Measurements from ENCODE around the gene SLC22A24. TPM values are rescaled to one million over a fixed set of nuclear protein-coding genes. Genes with fewer than 3 reads are reported as not detected.
"Not testable (repeated sequence)": the region's sequence is repeated elsewhere in the genome, so short reads cannot be mapped to it uniquely, and the experiment has no call there.

SLC22A24 gene
- total and polyA plus RNA-seq, 12 donors: not detected

- ATAC-seq (no peak), DNase-seq (no peak)
- Histone ChIP-seq H3K27ac (no peak overlapping the region), H3K9me3 (peaks cover 0 to 10% (median 0%) of the 10 kb centered on the region in 11 donors), H3K4me3 (no peak overlapping the region), H3K27me3 (peaks cover 0 to 16% (median 5%) of the 10 kb centered on the region in 7 donors), H3K4me1 (no peaks in the 10 kb centered on the region), H3K36me3 (no peaks in the 10 kb centered on the region)
- intact Hi-C loops (cut with DNase I): loop anchor here in 1 of 10 donors (10.0 kb wide), 1 partner anchor 82 kb away; no protein-coding TSS in a partner anchor
- 61 to 75% methylated on average over 7 of the region's 7 CpGs for WGBS, 2 donors
- no peak for TF ChIP-seq CTCF (IDR thresholded peaks at IDR 0.05)
These were observed 10.8 kb downstream of the SLC22A24 start for GRCh38 chr11:63132985-63133775.

DNA sequence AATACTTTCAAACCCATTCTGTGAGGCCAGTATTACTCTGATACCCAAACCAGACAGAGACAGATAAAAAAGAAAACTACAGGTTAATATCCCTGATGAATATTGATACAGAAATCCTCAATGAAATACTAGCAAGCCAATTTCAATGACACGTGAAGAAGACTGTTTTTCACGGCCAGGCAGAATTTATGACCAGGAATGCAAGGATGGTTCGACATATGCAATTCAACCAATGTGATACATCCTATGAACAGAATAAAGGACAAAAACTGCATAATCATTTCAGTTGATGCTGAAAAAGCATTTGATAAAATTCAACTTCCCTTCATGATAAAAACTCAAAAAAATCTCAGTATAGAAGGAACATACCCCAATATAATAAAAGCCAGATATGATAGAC, 44.5 kb downstream of the SLC22A24 start:
- WGBS, 2 donors: 54 to 64% methylated on average over 3 of the region's 3 CpGs

GRCh38 chr11:63080682-63081081, 63.3 kb downstream of the SLC22A24 start:
- TF ChIP-seq CTCF (IDR thresholded peaks at IDR 0.05): no peak
- DNase-seq (no peak), ATAC-seq (no peak)
- 67 to 69% methylated on average over 2 of the region's 2 CpGs for WGBS, 2 donors
- no peaks in the 10 kb centered on the region for H3K4me1 ChIP-seq
- no peak overlapping the region for H3K4me3 ChIP-seq
- intact Hi-C loops (cut with DNase I): no loop called here
- no peak overlapping the region for H3K27ac ChIP-seq
- peaks cover 0 to 16% (median 4%) of the 10 kb centered on the region in 7 donors for H3K27me3 ChIP-seq
- peaks cover 0 to under 1% (median 0%) of the 10 kb centered on the region in 11 donors for H3K9me3 ChIP-seq
- H3K36me3 ChIP-seq: no peaks in the 10 kb centered on the region

More for the DNA sequence above, 44.5 kb downstream of the SLC22A24 start:
- Histone ChIP-seq H3K36me3 (no peaks in the 10 kb centered on the region), H3K9me3 (peaks cover 0 to 41% (median 25%) of the 10 kb centered on the region in 11 donors), H3K27ac (no peak overlapping the region), H3K4me1 (no peaks in the 10 kb centered on the region), H3K27me3 (peaks cover 0 to 4% (median 0%) of the 10 kb centered on the region in 7 donors), H3K4me3 (no peak overlapping the region)
- DNase-seq: no peak
- no peak for TF ChIP-seq CTCF (IDR thresholded peaks at IDR 0.05)
- ATAC-seq: no peak
- intact Hi-C loops (cut with DNase I): no loop called here

- H3K4me1 ChIP-seq; H3K27ac ChIP-seq; H3K4me3 ChIP-seq; intact Hi-C loops (cut with DNase I); H3K36me3 ChIP-seq; H3K27me3 ChIP-seq; ATAC-seq; DNase-seq: not testable (repeated sequence)
- peaks cover 0 to 28% (median 0%) of the 10 kb centered on the region in 11 donors for H3K9me3 ChIP-seq
- WGBS, 2 donors: 28 to 61% methylated on average over 1 of the region's 1 CpG
These were observed 97.8 kb downstream of the SLC22A24 start for GRCh38 chr11:63046203-63046602.

DNA sequence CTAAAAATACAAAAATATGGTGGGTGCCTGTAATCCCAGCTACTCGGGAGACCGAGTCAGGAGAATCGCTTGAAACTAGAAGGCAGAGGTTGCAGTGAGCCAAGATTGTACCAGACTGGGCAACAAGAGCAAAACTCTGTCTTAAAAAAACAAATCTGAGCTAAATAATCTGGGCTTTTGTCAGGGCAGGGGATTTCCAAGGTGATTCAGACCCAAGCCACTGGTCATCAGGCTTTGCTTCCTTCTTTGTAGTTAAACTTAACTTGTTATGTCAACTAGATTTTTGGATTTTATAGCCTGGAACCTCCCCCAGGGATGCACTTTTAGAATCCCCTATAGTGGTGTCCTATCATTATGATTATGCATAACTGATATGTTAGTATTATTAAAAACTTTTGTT, 101.4 kb downstream of the SLC22A24 start:
- ATAC-seq (no peak), DNase-seq (no peak)
- H3K36me3 ChIP-seq: no peaks in the 10 kb centered on the region
- TF ChIP-seq CTCF (IDR thresholded peaks at IDR 0.05): no peak
- no peaks in the 10 kb centered on the region for H3K4me1 ChIP-seq
- peaks cover 0 to 14% (median 0%) of the 10 kb centered on the region in 11 donors for H3K9me3 ChIP-seq
- H3K27ac ChIP-seq: no peak overlapping the region
- 88 to 91% methylated on average over 3 of the region's 3 CpGs for WGBS, 2 donors
- intact Hi-C loops (cut with DNase I): no loop called here
- no peak overlapping the region for H3K4me3 ChIP-seq
- peaks cover 0 to 8% (median 0%) of the 10 kb centered on the region in 7 donors for H3K27me3 ChIP-seq

Data from heart right ventricle (tissue), 16 donors.